HG03064 (cell line): ENCODE measurements around the gene MGST3.
"Not testable (repeated sequence)": the region's sequence is repeated elsewhere in the genome, so short reads cannot be mapped to it uniquely, and the experiment has no call there.

Experiments used
- ATAC-seq: cut with Tn5 transposase; IDR thresholded peaks from one replicate; pipeline ENCODE4 v1.9.1; 2021; ENCODE audit warnings: low read depth; ENCODE audit not compliant: unreplicated experiment

The MGST3 gene

GRCh38 chr1:165695031-165695430 lies 64.0 kb downstream of the MGST3 start:
- ATAC-seq: no peak

- ATAC-seq: no peak
These were observed 65.6 kb downstream of the MGST3 start for GRCh38 chr1:165696625-165697100.

- ATAC-seq: no peak
These were observed 66.5 kb downstream of the MGST3 start for GRCh38 chr1:165697491-165697880.

GRCh38 chr1:165697881-165698760 lies 67.1 kb downstream of the MGST3 start, which contains the start of gene ALDH9A1:
ALDH9A1 (minus strand) TSS chr1:165698562; CDS start chr1:165698558, 4 bp downstream.
- ATAC-seq: peak; percentile 93

GRCh38 chr1:165698761-165699052 lies 67.7 kb downstream of the MGST3 start:
- no peak for ATAC-seq

GRCh38 chr1:165699577-165699976 lies 68.5 kb downstream of the MGST3 start:
- ATAC-seq: no peak

- not testable (repeated sequence) for ATAC-seq
These were observed 70.9 kb downstream of the MGST3 start for GRCh38 chr1:165701922-165702321.

GRCh38 chr1:165703648-165704047 lies 72.6 kb downstream of the MGST3 start:
- no peak for ATAC-seq
